Body of pancreas (tissue), 4 donors: ENCODE data around the gene ZBED1. TPM values are rescaled to one million over a fixed set of nuclear protein-coding genes. Genes with fewer than 3 reads are reported as not detected.

Source experiments
- ATAC-seq: fragments of 150-250 bp; one replicate; pipeline ENCODE4 v1.9.1; 2016
- DNase-seq, 4 donors: peaks; one replicate each; pipeline ENCODE4 v3.0.0-alpha.2; 2019
- H3K27ac ChIP-seq, 4 donors: fragments of 200-600 bp; sonication (generic); 1 replicate in 3 of 4; 2 replicates in 1 of 4; pipeline versions ENCODE4 v1.5.1 to v1.6.1; 2016 to 2019; ENCODE audit warnings: mild to moderate bottlenecking in 1 of 4, mixed read lengths in 1 of 4, moderate library complexity in 1 of 4
- H3K27me3 ChIP-seq, 2 donors: fragments of 200-600 bp; sonication (generic); one replicate each; pipeline ENCODE4 v1.6.0; 2016; ENCODE audit warnings: mild to moderate bottlenecking in 1 of 2
- H3K36me3 ChIP-seq, 2 donors: fragments of 200-600 bp; sonication (generic); replicated peaks in 1 of 2; 2 replicates each; pipeline ENCODE4 v1.5.1; 2016; ENCODE audit warnings: low read depth in 2 of 2; ENCODE audit not compliant: insufficient read depth in 1 of 2
- H3K4me1 ChIP-seq: fragments of 200-600 bp; sonication (generic); one replicate; pipeline ENCODE4 v1.6.0; 2016
- H3K4me3 ChIP-seq, 2 donors: fragments of 200-600 bp; sonication (generic); 1 replicate in 1 of 2; 2 replicates in 1 of 2; pipeline ENCODE4 v1.5.1; 2016 to 2019
- H3K9me3 ChIP-seq, 3 donors: fragments of 200-600 bp; sonication (generic); 1 replicate in 2 of 3; 2 replicates in 1 of 3; pipeline ENCODE4 v1.5.1; 2016
- POLR2A ChIP-seq, 3 donors: fragments of 450-650 bp; IDR thresholded peaks; one replicate each; pipeline ENCODE4 v1.6.1; 2016; ENCODE audit warnings: antibody characterized with exemption in 3 of 3, mild to moderate bottlenecking in 2 of 3
- WGBS, 2 donors: methylation state at CpG; one replicate each; pipeline ENCODE4 v1.1.5; 2017; 5-methylcytosine and 5-hydroxymethylcytosine counted together
- intact Hi-C: fragments of 100-400 bp; cut with DNase I; formaldehyde crosslinking; loops from one replicate; pipeline ENCODE4 v1.15.1; 2023
- total RNA-seq, 2 donors: library from RNA; depleted of rRNA; stranded (reverse); fragments of >200 nt; gene quantifications; one replicate each; pipeline ENCODE4 v1.1.0, GENCODE V29; 2016
- TF ChIP-seq, protein P1 (sequence below), 7 experiments: fragments of 450-650 bp in 4 of 7; fragments of 200-600 bp in 3 of 7; sonication (generic) in 3 of 7; IDR thresholded peaks; one replicate each; pipeline ENCODE4 v1.5.1; 2016 to 2019; ENCODE audit warnings: antibody characterized with exemption in 7 of 7

ZBED1 gene
- total RNA-seq, 2 donors from 2014 or later, result 35.5 to 39.2 TPM

DNA sequence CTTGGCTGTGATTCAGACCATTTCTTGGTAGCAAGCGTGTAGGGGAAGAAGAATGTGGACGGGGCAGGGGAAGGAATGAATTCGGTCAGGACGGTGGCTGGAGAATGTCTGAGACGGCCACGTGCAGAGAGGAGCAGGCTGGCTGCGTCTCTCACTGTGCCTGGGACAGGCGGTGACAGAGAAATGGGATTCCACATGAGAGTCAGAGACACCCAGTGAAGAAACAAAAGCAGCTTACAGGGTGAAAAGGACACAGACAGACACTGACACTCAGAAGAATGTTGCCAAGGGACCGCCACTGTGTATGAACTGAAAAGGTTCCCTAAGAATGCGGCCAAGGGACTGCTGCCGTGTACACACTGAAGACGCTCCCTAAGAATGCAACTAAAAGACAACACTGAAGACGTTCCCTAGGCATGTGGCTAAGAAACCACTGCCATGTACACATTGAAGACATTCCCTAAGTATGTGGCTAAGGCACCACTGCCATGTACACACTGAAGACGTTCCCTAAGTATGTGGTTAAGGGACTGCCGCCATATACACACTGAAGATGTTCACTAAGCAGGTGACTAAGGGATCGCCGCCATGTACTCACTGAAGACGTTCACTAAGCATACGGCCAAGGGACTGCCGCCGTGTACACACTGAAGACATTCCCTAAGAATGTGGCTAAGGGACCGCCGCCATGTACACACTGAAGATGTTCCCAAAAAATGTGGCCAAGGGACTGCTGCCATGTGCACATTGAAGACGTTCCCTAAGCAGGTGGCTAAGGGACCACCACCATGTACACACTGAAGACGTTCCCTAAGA is 49.1 kb downstream of the ZBED1 start:
- Histone ChIP-seq H3K4me1 (no peaks in the 10 kb centered on the region), H3K27me3 (no peaks in the 10 kb centered on the region), H3K36me3 (no peaks in the 10 kb centered on the region), H3K4me3 (no peak overlapping the region), H3K27ac (no peak overlapping the region), H3K9me3 (no peaks in the 10 kb centered on the region)
- no peak for DNase-seq
- intact Hi-C loops, result no loop called here
- ATAC-seq, result no peak
- 83 to 84% methylated on average over 25 of the region's 25 CpGs for WGBS, 2 donors
- no peak for TF ChIP-seq POLR2A (IDR thresholded peaks at IDR 0.05)
- TF ChIP-seq, protein P1, sequence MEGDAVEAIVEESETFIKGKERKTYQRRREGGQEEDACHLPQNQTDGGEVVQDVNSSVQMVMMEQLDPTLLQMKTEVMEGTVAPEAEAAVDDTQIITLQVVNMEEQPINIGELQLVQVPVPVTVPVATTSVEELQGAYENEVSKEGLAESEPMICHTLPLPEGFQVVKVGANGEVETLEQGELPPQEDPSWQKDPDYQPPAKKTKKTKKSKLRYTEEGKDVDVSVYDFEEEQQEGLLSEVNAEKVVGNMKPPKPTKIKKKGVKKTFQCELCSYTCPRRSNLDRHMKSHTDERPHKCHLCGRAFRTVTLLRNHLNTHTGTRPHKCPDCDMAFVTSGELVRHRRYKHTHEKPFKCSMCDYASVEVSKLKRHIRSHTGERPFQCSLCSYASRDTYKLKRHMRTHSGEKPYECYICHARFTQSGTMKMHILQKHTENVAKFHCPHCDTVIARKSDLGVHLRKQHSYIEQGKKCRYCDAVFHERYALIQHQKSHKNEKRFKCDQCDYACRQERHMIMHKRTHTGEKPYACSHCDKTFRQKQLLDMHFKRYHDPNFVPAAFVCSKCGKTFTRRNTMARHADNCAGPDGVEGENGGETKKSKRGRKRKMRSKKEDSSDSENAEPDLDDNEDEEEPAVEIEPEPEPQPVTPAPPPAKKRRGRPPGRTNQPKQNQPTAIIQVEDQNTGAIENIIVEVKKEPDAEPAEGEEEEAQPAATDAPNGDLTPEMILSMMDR (IDR thresholded peaks at IDR 0.05), result no peak

DNA sequence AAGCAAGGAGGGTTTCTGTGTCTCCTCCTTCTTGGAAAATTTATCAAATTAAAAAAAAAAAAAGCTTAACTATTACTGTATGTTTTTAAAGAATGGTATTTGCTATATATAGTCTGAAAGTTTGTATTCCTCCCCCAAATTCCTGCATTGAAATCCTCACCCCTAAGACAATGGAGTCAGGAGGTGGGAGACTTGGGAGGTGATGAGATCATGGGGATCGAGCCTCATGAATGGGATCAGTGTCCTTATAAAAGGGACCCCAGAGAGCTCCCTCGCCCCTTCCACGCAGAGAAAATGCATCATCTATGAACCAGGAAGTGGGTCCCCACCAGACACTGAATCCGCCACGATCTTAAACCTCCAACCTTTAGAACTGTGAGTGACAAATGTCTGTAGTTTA is 50.1 kb downstream of the ZBED1 start:
- intact Hi-C loops, result no loop called here
- Histone ChIP-seq H3K36me3 (no peaks in the 10 kb centered on the region), H3K4me3 (no peak overlapping the region), H3K9me3 (no peaks in the 10 kb centered on the region), H3K27ac (no peak overlapping the region), H3K27me3 (no peaks in the 10 kb centered on the region), H3K4me1 (no peaks in the 10 kb centered on the region)
- ATAC-seq, result no peak
- TF ChIP-seq POLR2A (IDR thresholded peaks at IDR 0.05), result no peak
- TF ChIP-seq, protein P1 (IDR thresholded peaks at IDR 0.05), result no peak
- 79% methylated on average over 4 to 5 of the region's 5 CpGs for WGBS, 2 donors
- DNase-seq, result no peak

DNA sequence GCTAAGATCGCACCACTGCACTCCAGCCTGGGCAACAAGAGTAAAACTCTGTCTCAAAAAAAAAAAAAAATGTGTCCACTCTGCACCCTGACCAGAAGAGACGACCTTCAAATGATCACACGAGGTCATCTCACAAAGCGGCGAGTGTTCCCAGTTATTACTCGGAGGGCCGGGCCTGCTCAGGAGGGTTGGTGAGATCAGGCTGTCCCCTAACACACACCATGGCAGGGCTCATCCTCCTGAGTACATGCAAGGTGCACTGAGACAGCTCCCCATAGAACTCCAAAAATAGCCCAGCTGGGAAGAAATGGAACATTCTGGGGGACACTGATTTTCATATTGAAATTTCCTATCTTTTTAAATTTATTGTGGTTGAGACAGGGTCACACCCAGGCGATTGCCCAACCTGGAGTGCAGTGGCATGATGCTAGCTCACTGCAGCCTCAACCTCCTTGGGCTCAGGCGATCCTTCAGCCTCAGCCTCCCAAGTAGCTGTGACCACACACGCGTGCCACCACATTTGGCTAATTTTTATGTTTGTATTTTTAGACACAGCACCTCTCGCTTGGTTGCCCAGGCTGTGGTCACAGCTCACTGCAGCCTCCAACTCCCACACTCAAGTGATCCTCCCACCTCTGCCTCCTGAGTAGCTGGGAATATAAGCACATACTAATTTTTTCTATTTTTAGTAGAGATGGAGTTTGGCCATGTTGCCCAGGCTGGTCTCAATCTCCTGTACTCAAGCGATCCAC is 51.5 kb downstream of the ZBED1 start:
- intact Hi-C loops, result no loop called here
- TF ChIP-seq POLR2A (IDR thresholded peaks at IDR 0.05), result no peak
- TF ChIP-seq, protein P1 (IDR thresholded peaks at IDR 0.05), result no peak
- DNase-seq (no peak), ATAC-seq (no peak)
- no peaks in the 10 kb centered on the region for H3K9me3 ChIP-seq
- H3K27ac ChIP-seq, result no peak overlapping the region
- no peaks in the 10 kb centered on the region for H3K27me3 ChIP-seq
- no peaks in the 10 kb centered on the region for H3K36me3 ChIP-seq
- WGBS, 2 donors, result 85 to 94% methylated on average over 6 to 13 of the region's 13 CpGs
- H3K4me1 ChIP-seq, result no peaks in the 10 kb centered on the region
- no peak overlapping the region for H3K4me3 ChIP-seq

DNA sequence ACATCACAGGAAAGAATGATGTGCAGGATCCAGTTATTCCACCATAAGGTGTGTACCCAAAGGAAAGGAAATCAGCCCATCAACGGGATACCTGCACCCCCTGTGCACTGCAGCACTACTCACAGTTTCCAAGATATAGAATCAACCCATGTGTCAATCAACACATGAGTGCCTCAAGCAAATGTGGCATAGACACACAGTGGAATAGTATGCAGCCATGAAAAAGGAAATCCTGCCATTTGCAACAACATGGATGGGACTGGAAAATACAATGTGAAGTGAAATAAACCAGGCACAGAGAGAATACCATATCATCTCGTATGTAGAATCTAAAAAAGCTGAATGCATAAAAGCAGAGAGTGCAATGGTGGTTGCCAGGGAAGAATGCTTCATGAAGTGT is 53.3 kb downstream of the ZBED1 start:
- no peaks in the 10 kb centered on the region for H3K9me3 ChIP-seq
- intact Hi-C loops, result no loop called here
- 45 to 60% methylated on average over 2 of the region's 2 CpGs for WGBS, 2 donors
- H3K27ac ChIP-seq, result no peak overlapping the region
- ATAC-seq (no peak), DNase-seq (no peak)
- no peaks in the 10 kb centered on the region for H3K36me3 ChIP-seq
- H3K4me3 ChIP-seq, result no peak overlapping the region
- H3K27me3 ChIP-seq, result no peaks in the 10 kb centered on the region
- TF ChIP-seq POLR2A (IDR thresholded peaks at IDR 0.05), result no peak
- TF ChIP-seq, protein P1 (IDR thresholded peaks at IDR 0.05), result no peak
- H3K4me1 ChIP-seq, result no peaks in the 10 kb centered on the region
